ENCODE measurements around the gene RUSF1. TPM values are rescaled to one million over a fixed set of nuclear protein-coding genes. Genes with fewer than 3 reads are reported as not detected.
A peak's percentile ranks its signal among the peaks of the same experiment; 100 is the strongest.

Gene RUSF1
- total and polyA plus RNA-seq, 8 donors = 39.9 to 96.7 (median 51.0) TPM

DNA sequence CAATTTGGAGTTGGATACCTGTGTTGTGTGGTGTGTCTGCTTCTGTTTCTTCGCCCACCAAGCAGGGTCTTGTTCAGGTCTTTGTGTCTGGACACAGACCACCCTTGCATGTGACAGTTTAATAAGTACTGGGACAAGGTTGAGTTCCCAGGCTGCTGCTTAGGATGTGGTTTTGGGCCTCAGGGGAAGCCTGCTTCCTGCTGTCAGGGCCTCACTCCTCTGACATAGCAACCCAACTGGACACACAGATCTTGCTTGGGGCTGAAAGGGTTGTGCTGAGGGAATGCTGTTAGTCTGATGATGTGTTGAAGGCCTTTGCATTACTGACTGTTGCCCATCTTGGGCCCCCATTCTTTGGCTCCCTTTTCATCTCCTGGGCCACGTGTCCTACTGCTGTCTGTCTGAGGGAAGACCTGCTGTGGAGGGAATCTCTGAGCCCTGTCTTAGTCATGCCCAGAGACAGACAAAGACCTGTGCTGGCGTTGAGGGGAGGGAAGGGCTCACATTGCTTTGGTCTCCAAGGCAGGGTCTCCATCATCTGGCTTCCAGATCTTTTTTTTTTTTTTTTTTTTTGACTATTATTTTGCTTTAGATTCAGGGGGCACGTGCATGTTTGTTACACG, 40.9 kb downstream of the RUSF1 start:
- TF ChIP-seq, protein P1, sequence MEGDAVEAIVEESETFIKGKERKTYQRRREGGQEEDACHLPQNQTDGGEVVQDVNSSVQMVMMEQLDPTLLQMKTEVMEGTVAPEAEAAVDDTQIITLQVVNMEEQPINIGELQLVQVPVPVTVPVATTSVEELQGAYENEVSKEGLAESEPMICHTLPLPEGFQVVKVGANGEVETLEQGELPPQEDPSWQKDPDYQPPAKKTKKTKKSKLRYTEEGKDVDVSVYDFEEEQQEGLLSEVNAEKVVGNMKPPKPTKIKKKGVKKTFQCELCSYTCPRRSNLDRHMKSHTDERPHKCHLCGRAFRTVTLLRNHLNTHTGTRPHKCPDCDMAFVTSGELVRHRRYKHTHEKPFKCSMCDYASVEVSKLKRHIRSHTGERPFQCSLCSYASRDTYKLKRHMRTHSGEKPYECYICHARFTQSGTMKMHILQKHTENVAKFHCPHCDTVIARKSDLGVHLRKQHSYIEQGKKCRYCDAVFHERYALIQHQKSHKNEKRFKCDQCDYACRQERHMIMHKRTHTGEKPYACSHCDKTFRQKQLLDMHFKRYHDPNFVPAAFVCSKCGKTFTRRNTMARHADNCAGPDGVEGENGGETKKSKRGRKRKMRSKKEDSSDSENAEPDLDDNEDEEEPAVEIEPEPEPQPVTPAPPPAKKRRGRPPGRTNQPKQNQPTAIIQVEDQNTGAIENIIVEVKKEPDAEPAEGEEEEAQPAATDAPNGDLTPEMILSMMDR (IDR thresholded peaks at IDR 0.05) = no peak
- Histone ChIP-seq H3K4me3 (no peak overlapping the region), H3K4me1 (no peaks in the 10 kb centered on the region), H3K9me3 (no peaks in the 10 kb centered on the region), H3K27me3 (no peaks in the 10 kb centered on the region), H3K27ac (no peak overlapping the region), H3K36me3 (peaks cover 0 to 7% (median 0%) of the 10 kb centered on the region in 3 donors)
- DNase-seq (no peak), FAIRE-seq (no peak), ATAC-seq (no peak)
- 85 to 95% methylated on average over 5 of the region's 5 CpGs for WGBS, 2 donors
- intact Hi-C loops (cut with DNase I) = no loop called here

DNA sequence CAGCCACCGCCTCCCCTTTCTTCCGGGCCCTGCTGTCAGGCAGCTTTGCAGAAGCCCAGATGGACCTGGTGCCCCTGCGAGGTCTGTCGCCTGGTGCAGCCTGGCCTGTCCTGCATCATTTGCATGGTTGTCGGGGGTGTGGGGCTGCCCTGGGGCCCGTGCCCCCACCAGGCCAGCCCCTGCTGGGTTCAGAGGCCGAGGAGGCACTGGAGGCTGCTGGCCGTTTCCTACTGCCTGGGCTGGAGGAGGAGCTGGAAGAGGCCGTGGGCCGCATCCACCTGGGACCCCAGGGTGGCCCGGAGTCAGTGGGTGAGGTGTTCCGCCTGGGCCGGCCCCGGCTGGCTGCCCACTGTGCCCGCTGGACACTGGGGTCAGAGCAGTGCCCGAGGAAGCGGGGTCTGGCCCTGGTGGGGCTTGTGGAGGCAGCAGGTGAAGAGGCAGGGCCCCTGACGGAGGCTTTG, 41.8 kb downstream of the RUSF1 start:
- ATAC-seq = no peak
- Histone ChIP-seq H3K27me3 (no peaks in the 10 kb centered on the region), H3K4me1 (no peaks in the 10 kb centered on the region), H3K27ac (no peak overlapping the region), H3K36me3 (peaks cover 0 to 9% (median 0%) of the 10 kb centered on the region in 3 donors), H3K4me3 (no peak overlapping the region), H3K9me3 (no peaks in the 10 kb centered on the region)
- intact Hi-C loops (cut with DNase I) = no loop called here
- TF ChIP-seq, protein P1 (IDR thresholded peaks at IDR 0.05) = no peak
- DNase-seq = peak in 1 of 6 donors; percentile 80
- no peak for FAIRE-seq
- 91 to 95% methylated on average over 17 to 18 of the region's 18 CpGs for WGBS, 2 donors

GRCh38 chr16:31465788-31466370, 42.3 kb downstream of the RUSF1 start:
- peak in 1 of 6 donors; percentile 57 for DNase-seq
- intact Hi-C loops (cut with DNase I) = no loop called here
- Histone ChIP-seq H3K27ac (no peak overlapping the region), H3K9me3 (no peaks in the 10 kb centered on the region), H3K36me3 (peaks cover 0 to 9% (median 0%) of the 10 kb centered on the region in 3 donors), H3K27me3 (no peaks in the 10 kb centered on the region), H3K4me1 (no peaks in the 10 kb centered on the region), H3K4me3 (no peak overlapping the region)
- TF ChIP-seq, protein P1 (IDR thresholded peaks at IDR 0.05) = no peak
- no peak for FAIRE-seq
- ATAC-seq = no peak
- 89 to 96% methylated on average over 18 to 20 of the region's 20 CpGs for WGBS, 2 donors

DNA sequence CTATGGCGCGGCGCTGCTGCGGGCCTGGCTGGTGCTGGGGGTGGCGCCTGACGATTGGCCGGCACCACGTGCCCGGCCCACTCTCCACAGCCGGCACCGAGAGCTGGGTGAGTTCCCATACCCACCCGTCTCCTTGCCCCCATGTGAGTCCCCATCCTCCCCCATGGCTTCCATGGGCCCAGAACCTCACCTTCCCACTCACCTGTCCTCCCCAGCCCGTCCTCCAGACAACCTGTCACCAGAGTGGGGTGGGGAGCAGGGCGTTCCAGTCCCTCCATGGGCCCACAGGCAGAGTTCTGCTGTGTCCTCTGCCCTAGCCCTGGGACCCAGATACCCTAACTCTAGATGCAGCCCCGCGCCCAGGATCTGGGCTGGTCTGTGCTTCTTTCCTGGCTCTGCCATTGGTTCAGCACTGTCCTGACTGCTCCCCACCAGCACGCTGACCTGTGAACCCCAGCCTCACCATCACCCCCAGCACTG, 43.4 kb downstream of the RUSF1 start:
- ATAC-seq (no peak), FAIRE-seq (no peak), DNase-seq (peak in 1 of 6 donors; percentile 69)
- Histone ChIP-seq H3K4me1 (peaks cover 0 to 8% (median 6%) of the 10 kb centered on the region in 3 donors), H3K27ac (no peak overlapping the region), H3K36me3 (peaks cover 0 to 9% (median 0%) of the 10 kb centered on the region in 3 donors), H3K27me3 (no peaks in the 10 kb centered on the region), H3K9me3 (no peaks in the 10 kb centered on the region), H3K4me3 (no peak overlapping the region)
- 91 to 94% methylated on average over 17 of the region's 17 CpGs for WGBS, 2 donors
- intact Hi-C loops (cut with DNase I) = no loop called here
- TF ChIP-seq, protein P1 (IDR thresholded peaks at IDR 0.05) = no peak

- Histone ChIP-seq H3K27ac (no peak overlapping the region), H3K4me3 (no peak overlapping the region), H3K27me3 (no peaks in the 10 kb centered on the region), H3K36me3 (peaks cover 0 to 9% (median 0%) of the 10 kb centered on the region in 3 donors), H3K9me3 (no peaks in the 10 kb centered on the region), H3K4me1 (peaks cover 0 to 8% (median 6%) of the 10 kb centered on the region in 3 donors)
- no peak for ATAC-seq
- intact Hi-C loops (cut with DNase I) = no loop called here
- TF ChIP-seq, protein P1 (IDR thresholded peaks at IDR 0.05) = no peak
- FAIRE-seq = no peak
- DNase-seq = no peak
- 94 to 95% methylated on average over 34 to 36 of the region's 36 CpGs for WGBS, 2 donors
These were observed 43.8 kb downstream of the RUSF1 start for GRCh38 chr16:31464348-31464769.

Measured in pancreas (tissue), 10 donors.